NCI-H1417 treated with DMSO at 0.1 percent for 48 hours (cell line): ENCODE results near the gene KCNIP2.

Source experiments
- DNase-seq: peaks from one replicate; lab custom pipeline; 2025; lab: John Stamatoyannopoulos, UW

KCNIP2 gene

DNA sequence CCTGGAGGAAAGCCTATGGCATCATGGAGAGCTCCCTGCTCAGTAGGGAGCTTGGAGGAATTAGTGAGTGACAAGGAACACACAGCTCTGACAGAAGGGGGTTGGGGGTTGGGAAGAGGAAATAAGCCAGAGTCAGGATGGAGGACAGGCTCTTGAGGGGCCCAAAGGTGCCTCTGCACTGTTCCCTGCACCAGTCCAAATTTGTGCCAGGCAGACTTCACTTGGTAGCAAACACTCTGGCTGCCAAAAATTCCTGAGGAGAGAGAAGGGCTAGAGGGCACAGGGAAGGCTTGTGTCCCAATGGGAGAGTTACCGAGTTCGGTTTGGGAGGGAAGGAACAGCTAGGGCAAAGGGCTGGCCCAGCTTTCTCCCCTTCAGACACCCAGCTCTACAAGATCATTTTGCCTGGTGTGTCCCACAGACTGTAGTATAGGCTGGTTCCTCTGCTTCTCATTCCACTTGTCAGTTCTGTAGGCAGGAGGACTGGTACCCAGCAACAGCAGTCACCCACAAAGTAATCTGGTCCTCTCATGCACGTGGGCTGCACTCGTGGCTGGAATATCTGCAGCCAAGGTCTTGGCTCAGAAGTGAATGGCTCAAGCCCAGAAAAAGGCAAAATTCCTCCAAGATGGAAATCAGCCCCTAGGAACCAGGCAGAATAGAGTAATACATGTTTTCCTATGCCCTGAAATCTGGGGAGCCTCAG, 8.0 kb upstream of the KCNIP2 start:
- DNase-seq = no peak

DNA sequence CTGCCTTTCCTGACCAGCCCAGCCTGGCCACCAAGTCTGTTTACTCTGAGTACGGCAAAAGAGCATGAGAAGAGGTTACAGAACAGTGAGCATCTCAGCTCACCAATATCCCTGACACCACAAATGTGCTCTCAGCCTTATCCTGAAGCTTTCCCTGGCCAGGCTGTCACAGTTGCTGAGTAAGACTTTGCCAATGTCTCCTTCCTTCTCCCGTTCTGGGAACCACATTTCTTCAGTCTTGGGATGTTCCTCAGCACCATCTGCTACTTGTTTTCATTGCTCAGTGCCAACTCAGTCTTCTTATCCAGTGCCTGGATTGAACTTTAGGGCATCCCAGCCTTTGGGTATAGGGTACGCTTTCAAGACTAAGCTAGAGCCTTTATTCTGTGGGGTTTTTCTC, 7.1 kb upstream of the KCNIP2 start:
- DNase-seq = no peak

DNA sequence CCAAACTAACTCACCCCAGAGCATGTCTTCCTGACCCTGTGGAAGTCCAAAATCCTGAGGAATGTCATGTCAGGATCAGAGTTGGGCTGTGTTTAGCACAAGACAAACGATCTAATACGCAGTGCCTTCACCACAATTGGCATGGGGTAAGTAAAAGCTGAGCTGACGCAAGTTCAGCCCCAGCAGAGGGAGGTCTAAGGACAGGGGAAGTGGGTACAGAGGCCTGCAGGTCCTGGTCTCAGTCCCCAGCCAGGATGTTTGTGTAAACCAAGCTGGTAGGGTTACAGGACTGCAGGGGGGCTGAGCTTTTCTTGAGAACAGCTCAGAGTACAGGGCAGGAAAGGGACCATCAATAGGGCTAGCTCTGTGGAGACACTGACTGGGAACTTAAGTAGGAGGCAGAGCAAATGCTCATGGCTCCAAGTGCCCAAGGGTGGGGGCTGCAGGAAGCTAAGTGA, 5.3 kb upstream of the KCNIP2 start:
- DNase-seq = no peak

DNA sequence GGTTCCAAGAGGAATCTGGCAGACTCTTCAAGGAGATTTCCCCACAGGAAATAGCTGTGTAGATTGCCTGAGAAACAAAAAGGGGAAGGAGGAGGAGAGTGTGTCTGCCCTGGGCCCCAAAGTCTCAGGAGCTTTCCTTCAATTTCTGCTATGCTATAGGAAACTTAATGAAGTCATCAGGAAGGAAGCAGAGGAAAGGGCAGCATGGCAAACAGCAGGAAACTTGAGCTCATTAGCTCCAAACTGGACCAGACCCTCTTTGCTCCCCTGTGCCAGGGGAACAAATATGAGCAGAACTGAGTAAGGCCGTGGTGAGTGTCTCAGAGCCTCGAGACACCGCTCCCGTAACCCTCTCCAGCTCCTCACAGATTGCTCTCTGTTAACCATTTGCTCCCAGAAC, 4.8 kb upstream of the KCNIP2 start:
- no peak for DNase-seq

DNA sequence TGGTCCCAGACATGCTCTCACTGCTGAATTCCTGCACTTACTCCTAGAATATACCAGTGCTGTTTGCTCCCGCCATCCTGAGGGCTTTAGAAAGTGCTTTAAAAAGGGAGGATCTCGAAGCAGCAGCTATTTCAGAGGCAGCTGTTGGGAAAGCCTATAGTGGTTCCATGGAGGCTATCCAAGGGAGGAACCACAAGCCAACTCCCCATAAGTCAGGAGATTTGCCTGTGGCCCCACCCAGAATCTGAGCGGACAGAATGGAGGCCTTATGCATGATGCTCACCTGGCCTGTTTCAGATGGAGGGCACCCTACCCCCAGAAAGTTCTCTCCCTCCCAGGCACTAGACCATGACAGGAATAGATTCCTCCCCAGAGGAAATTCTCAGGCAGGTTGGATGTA, 2.3 kb upstream of the KCNIP2 start:
- DNase-seq = no peak

DNA sequence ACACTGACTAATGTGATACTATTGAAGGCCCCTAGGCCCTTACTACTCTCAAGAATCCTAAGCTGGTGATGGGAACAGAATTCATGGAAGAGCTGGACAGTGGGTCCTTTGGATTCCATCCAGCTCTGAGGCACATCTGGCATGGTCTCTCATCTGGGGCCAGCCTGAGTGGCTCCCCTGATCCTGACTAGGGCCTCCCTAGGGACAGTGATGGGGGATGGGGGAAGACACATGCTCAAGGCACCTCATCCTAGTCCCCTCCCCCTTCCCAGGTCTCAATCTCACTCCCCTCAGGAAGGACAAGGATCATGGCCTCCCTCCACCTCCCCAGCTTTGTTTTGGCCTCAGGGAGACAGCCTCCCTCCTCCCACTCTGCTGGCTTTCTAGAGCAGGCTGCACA, 1.8 kb downstream of the KCNIP2 start:
- no peak for DNase-seq

DNA sequence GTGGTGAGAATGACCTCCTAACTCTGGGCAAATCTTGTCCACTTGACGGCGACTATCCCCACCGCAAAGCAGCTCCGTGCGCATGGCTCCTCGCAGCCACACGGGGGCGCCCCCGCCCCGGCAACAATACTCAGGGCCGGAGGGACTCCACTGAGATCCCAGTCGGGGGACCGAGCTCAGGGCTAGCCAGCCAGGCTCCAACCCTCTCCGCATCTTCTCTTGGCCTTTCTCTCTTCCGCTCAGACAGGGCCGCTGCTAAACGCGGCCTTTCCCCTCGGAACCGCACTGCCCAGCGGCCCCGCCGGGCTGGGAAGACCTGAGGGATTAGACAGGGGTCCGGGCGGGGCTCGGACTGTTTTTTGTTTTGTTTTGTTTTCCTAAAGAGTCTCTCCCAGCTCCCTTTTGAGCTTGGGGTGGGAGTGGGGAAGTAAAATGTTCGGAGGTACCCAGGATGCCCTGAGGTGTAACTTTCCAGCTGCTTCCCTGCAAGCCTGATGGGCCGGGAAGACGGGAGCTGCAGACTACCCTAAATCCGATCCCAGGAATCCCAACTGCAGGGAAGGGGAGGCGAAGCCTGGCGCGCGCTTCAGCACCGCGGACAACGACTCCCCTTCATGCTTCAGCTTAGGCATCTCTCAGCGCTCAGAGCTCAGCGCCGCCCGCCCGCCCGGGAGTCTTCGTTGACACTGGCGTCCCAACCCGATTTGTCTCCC, 2.7 kb downstream of the KCNIP2 start:
- DNase-seq = no peak

DNA sequence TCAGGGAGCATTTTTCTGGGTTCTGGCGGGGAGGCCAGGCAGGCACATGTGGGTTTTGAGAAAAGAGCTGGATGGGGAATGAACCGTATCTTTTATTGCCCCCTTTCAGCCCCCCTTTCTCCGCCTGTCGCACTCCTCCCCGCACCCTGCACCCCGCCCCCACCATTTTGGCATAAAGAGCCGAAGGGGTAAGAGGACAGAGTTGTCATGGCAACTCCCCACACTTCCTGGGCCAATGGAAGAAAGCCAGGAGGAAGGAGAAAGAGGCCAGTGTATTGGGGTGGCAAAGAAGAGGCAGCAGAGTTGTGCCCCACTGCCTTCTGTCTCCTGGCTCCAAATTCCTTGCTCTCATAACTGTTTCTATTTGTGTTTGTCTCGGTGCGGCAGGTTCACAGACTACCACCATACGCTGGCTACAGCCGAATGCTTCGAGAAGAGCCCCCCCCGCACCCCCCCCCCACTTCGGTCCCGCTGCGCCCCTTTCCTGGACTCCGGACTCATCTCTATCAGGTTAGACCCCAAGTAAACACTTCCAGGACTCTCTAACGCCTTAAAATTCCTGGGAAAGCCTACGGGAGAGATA, 3.4 kb downstream of the KCNIP2 start:
- no peak for DNase-seq

DNA sequence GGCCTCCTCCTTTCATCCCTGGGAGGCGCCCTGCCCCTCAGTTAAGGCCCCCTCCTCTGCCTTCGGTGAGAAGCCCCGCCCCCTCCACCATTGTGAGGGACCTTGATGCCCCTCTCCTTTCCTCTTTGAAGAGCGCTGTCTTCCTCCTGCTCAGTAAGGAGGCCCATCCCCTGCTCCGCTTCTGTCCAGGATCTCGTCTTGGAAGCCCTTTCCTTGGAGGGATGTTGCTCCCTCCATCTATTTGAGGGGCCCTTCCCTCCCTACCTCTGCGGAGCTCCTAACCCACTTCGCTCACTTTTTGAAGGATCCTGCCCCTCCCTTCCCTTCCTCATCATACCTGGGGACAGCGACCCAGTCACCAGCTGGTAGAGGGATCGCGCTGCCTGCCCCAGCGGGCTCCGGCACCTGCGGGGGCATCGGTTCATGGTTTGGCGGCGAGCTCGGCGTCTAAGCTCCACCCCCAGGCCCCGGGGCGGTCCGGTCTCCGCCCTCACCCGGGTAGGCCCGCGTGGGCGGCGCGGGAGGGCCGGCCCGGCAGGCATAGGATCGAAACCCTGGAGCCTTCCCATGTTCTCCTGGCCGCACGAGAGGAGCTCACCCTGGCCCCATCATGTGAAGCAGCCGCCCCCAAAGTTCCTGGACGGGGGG, 4.1 kb downstream of the KCNIP2 start:
- no peak for DNase-seq

DNA sequence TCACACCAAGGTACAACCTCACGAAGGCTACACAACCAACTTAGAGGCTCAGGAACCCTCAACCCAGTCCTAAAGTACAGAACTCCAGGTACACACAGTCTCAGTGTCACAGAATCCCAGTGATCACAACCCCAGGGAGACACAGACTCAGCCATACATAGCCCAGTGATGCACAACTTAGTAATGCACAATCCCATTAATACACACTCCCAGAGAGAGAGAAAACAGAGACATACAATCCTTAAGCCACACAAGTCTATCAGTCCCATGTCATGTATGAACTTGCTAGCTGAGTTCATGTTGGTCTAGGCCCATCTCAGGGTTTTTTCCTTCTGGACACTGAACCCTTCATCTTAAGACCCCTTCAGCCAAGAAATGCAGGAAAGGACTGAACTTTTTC, 4.6 kb downstream of the KCNIP2 start:
- no peak for DNase-seq

DNA sequence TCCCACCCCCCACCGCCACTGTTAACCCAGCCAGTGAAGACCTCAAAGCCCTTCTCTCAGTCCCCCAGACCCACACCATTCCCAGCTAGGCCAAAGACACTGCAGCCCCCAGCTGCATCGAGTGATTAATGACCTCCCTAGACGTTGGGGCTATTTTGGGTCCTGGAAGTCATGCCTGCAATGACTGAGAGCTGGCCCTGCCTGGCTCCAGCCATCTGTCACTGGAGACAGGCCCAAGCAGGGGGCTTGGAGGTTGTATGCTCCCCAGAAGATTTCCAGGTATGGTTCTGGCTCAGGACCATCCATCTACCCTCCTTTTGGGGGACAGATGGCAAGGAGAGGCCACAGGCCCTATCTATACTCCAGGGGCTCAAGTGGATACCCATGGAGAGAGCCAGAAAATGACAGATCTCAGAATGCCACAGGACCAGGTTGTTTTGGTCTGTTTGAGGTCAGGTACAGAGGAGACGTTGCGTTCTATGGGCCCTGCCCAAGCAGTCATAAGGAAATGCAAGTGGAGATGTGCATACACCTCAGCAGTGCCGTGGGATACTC, 5.1 kb downstream of the KCNIP2 start:
- DNase-seq = no peak

DNA sequence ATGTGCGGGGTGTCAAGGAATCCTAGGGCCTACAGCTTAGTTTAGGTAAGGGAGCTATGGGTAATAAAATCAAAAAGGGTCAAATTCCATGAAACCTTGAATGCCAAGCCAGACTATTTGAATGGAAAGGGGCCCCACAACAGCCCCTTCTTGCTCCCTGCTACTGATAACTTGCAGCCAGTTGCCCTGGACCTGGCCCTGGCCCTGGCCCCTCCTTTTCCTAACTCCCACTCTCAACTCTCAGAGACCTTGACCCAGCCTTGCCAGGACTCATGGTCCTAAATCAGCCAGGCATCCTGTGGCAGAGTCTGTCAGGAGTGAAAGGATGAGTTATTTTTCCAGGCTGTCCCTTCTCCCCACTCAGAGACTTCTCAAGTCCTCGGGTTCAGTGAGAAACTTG, 5.9 kb downstream of the KCNIP2 start:
- DNase-seq = no peak

DNA sequence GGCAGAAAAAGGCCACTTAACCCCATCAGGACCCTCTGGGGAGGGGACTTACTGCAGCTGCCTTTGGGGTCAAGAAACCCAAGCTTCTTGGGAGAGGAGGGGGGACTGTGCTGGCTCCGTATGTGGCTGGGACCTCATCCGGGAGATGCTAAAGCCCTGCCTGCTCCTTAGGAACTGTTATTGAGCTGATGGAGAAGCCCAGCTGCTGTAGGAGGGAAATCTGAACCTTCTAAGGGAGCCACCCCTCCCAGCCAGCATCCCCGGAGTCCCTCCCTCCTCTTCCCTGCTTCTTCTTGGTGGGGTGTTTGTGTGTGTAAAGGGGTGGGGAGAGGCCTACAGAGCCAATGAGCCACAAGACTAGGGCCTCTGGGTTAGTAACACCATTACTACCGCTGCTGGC, 8.2 kb downstream of the KCNIP2 start:
- no peak for DNase-seq

DNA sequence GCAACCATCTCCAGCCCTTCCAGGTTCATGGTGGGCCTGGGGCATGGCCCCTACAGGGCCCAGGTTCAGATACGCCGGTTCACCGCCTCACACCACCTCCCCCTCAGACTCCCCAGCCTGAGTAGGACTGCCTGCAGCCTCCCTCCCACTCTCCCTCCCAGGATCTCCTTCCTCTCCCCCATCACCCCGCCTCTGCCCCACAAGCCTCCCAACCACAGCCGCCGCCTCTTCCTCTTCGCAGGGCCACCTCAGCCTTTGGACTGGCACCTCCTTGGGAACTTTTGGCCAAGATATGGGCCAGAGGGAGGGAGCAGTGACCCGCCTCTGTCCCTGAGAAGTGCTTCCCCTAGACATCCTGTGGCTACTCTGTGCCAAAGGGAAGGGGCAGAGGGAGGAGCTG, 9.3 kb downstream of the KCNIP2 start:
- DNase-seq = no peak

DNA sequence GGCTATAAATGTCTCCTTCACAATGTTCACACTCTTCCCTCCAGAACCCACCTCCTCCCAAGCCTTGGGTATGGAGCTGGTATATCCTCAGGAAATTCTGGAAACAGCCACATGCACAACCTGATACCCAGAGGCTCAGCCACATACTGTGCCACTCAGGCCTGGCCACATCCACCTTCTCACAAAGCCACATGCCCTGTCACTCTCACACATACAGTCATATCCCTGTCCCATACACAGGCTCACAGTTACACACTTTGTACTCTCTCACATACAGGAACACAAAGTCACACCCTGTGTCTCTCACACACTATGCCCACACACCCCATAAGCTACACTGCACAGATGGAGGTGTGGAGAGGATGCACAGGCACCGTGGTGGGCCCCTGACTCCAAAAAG, 10.1 kb downstream of the KCNIP2 start:
- DNase-seq = no peak

DNA sequence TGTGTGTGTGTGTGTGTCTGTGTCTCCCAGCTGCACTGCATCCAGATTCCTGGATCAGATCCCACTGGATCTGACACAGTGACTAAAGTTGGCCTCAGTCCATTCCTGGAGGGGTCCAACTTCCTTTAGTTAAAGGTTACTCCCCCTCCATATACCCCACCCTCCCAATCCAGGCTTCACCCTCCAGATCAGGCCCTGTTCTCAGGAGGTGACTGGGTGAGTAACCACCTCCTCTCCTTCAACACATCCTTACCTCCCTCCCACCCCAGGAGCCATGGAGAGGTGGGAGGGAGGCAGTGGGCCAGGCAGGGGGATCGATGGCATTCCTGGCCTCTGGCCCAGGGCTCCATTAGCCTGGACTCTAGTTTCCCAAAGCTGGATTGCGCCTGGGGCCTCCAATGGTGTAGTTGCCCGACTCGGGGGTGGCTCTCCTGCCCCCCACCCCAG, 11.3 kb downstream of the KCNIP2 start:
- no peak for DNase-seq

DNA sequence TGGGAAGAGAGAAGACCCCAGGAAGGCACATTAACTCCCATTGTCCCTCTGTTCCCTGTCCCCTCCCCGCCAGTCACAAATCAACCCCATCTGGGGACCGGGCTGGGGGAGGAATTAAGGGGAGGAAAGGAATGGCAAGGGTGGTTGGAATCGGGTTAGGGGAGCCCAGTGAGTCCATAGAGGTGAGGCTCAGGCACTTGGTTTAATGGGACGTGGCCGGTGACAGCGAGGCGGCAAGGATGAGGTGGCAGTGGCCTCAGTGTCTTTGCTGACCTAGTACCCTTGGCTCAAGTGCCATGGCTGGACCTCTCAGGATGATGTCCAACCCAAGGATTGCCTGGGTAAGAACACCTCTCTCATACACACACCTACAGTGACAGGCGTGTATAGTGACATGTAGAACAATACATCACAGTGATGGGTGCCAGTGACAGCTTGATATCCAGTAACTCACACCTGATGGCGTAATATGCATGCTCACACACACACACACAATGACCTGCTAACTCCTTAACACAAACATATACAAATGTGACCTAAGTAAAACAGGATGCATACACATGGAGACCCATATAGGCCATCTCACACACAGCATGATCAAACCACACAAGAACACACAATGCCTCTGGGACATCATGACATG, 12.3 kb downstream of the KCNIP2 start:
- no peak for DNase-seq

DNA sequence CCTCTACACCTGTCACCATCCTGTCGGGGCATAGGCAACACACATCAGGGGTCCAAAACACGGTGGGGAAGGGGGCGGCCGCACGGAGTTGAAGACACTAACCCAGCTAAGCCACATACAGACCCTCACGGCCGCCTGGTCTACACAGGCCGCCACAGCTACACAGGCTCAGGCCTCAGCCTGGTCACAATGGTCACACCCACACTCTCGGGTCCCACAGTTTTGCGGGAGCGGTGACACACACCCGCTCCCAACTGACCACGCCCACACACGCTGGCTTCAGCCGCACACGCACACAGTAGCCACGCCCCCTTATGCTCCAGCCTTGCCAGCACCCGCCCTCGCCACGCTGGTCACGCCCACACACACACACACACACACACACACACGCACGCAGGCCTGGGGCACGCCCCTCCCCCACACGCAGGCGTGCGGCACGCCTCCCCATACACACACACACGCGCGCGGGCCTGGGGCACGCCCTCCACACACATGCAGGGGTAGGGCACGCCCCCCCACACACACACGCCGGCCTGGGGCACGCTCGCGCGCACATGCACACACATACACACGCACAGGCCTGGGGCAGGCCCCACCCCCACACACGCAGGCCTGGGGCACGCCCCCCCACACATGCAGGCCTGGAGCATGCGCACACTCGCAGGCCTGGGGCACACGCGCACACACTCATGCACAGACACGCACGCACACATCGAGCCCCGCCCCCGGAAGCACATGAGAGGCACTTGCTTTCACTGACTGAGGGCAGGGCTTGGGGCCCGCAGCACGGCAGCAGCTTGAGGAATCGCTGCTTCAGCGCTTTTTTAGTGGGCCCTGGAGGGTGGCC, 13.1 kb downstream of the KCNIP2 start:
- DNase-seq = peak; percentile 16

DNA sequence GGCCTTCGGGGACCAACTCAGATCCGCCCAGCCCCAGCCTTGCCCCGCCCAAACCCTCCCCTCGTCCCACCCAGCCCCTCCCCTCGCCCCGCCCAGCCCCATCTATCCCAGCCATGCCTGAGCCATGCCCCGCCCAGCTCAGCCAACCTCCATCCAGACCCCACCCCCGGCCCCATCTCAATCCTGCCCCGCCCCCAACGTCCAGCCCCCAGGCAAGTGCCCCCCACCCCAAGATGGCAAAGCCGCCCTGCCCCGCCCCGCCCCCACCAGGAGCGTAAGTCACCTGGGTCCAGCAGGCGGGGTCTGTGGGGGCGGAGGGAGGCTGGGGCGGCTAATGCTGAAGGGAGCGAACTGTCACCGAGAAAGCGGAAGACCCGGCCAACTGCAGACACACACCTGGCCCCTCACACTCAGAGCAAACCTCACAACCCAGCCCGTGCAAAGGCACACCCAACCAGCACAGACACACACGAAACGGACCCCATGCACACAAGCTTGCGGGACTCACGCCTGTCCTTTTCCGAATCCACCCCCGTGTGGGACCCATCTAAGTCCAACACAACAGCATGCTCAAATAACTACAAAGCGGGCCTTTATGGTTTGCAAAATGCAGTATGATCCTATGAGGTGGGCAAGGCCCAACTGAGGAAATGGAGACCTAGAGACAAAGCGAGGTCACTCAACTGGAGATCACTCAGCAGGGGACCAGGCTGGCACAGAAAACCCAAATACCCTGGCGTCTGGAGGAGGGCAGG, 13.9 kb downstream of the KCNIP2 start:
- no peak for DNase-seq

DNA sequence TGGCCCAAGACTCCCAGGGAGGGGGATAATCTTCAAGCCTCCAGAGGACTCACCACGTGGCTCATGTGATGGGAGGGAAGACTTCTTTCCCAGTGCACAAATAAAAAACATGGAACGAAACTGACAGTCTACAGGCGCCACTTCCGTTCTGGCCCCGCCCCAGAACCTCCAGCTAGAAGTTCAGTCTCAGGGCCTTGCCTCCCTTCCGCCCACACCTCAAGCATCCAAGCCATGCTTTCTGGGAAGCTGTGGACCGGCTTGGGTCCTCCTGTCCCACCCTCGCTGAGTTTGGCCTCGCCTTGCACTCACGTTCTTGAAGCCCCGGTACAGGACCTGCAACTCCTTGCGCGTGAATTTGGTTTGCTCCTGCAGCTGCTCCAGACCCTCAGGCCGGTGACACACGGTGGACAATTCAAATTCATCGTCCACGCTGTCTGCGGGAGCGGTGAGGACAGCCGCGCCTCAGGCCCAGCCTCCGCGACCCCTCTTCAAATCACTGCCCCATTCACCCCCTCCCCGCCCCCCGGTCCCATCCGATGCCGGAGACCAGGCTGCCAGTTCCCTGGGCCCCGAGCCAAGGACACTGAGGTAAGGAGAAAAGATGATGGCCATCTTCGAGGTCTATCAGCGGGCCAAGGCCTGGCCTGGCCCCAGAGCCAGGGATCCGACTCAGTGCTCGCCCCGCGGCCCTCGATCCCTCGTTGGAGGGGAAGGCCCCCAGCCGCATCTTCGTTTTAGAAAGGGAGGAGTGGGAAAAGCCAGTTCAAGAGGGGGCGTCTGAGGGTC, 14.6 kb downstream of the KCNIP2 start:
- DNase-seq = no peak
